SU-DHL-6 (cell line): ENCODE data around the gene SLC13A5.
"Not testable (repeated sequence)": the region's sequence is repeated elsewhere in the genome, so short reads cannot be mapped to it uniquely, and the experiment has no call there.

Experiments
- H2AFZ ChIP-seq: fragments of 200-600 bp; sonication (generic); 2 replicates; pipeline ENCODE4 v1.6.1; 2014; ENCODE audit warnings: low read depth, mild to moderate bottlenecking, moderate library complexity, mixed read lengths, antibody characterized with exemption, low read length; ENCODE audit not compliant: severe bottlenecking
- H3F3A ChIP-seq: fragments of 200-600 bp; shearing (Covaris generic); 2 replicates; pipeline ENCODE4 v1.6.0; 2016; ENCODE audit warnings: antibody characterized with exemption, mild to moderate bottlenecking; ENCODE audit not compliant: insufficient read depth
- H3K27ac ChIP-seq: fragments of 200-600 bp; sonication (generic); 2 replicates; pipeline ENCODE4 v1.5.1; 2016; ENCODE audit warnings: low read depth, mild to moderate bottlenecking, low read length, moderate library complexity, mixed read lengths
- H3K27me3 ChIP-seq: fragments of 200-600 bp; sonication (generic), shearing (Covaris generic); 2 replicates; pipeline ENCODE4 v1.6.0; 2014; ENCODE audit warnings: mild to moderate bottlenecking, low read length
- H3K36me3 ChIP-seq: fragments of 200-600 bp; sonication (generic); 2 replicates; pipeline ENCODE4 v1.6.1; 2014; ENCODE audit warnings: mild to moderate bottlenecking, low read length, mixed read lengths
- H3K4me2 ChIP-seq: fragments of 300-600, 200-600 bp; shearing (Covaris generic), sonication (generic); 2 replicates; pipeline ENCODE4 v1.6.0; 2014; ENCODE audit warnings: low read length, low read depth, mild to moderate bottlenecking; ENCODE audit not compliant: poor library complexity, severe bottlenecking
- H3K4me3 ChIP-seq: fragments of 200-600 bp; sonication (generic); 2 replicates; pipeline ENCODE4 v1.5.1; 2014; ENCODE audit warnings: antibody characterized with exemption, low read length, mild to moderate bottlenecking, mixed read lengths; ENCODE audit not compliant: insufficient read depth, poor library complexity, severe bottlenecking
- H3K79me2 ChIP-seq: fragments of 200-600 bp; sonication (generic); 2 replicates; pipeline ENCODE4 v1.6.1; 2014; ENCODE audit warnings: mild to moderate bottlenecking, low read length, moderate library complexity; ENCODE audit not compliant: insufficient read depth
- H3K9ac ChIP-seq: fragments of 200-600 bp; sonication (generic); 2 replicates; pipeline ENCODE4 v1.7.0; 2014; ENCODE audit warnings: mild to moderate bottlenecking, low read length
- H3K9me2 ChIP-seq: fragments of 200-600 bp; sonication (generic); replicated peaks from 2 replicates; pipeline ENCODE4 v1.6.1; 2014; ENCODE audit warnings: low read length; ENCODE audit not compliant: insufficient read depth
- H3K9me3 ChIP-seq: fragments of 200-600 bp; sonication (generic); 2 replicates; pipeline ENCODE4 v1.6.1; 2014; ENCODE audit warnings: low read length, mixed read lengths; ENCODE audit not compliant: insufficient read depth
- H4K20me1 ChIP-seq: fragments of 200-600 bp; sonication (generic); 2 replicates; pipeline ENCODE4 v1.6.1; 2014; ENCODE audit warnings: low read depth, mild to moderate bottlenecking, antibody characterized with exemption, low read length, moderate library complexity, mixed read lengths
- EZH2phosphoT487 ChIP-seq: fragments of 200-600 bp; sonication (generic), shearing (Covaris generic); conservative IDR thresholded peaks from 2 replicates; pipeline ENCODE4 v1.6.1; 2018; ENCODE audit warnings: mild to moderate bottlenecking, antibody characterized with exemption, low read length, moderate library complexity, mixed read lengths
- TF ChIP-seq, protein P1 (sequence below): fragments of 200-600 bp; sonication (generic); IDR thresholded peaks from one replicate; pipeline ENCODE4 v1.5.1; 2017; ENCODE audit warnings: antibody characterized with exemption, mild to moderate bottlenecking, low read length, moderate library complexity; ENCODE audit not compliant: insufficient read depth, poor library complexity, severe bottlenecking

The SLC13A5 gene

DNA sequence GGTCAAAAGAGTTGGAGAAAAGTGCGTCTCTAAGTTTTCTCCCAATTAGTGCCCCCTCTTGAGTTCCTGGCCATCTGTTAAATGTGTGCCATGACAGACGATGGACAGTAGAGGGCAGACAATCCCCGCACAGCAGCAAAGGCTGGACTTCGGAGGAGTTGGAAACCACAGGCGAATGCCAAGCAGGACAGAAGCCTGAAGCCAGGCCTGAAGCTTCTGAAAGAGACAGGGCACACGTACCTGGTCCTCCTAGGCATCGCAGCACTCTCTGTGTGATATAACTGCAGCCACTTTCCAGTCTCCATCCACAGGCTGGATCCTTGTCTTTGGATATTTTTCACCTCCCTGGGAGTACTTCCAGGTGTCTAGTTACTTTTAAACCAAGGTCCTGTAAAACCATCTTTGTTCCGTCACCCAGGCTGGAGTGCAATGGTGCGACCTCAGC is 47.1 kb downstream of the SLC13A5 start:
- Histone ChIP-seq H3K9me2 (no peaks in the 10 kb centered on the region), H3K36me3 (no peaks in the 10 kb centered on the region), H4K20me1 (no peaks in the 10 kb centered on the region), H3K79me2 (no peaks in the 10 kb centered on the region), H3K4me3 (no peak overlapping the region), H3F3A (no peaks in the 10 kb centered on the region), H3K9ac (no peak overlapping the region), H3K27ac (no peak overlapping the region), H3K4me2 (no peak overlapping the region), H3K9me3 (no peaks in the 10 kb centered on the region), H3K27me3 (no peaks in the 10 kb centered on the region), H2AFZ (no peak overlapping the region)
- no peak for TF ChIP-seq EZH2phosphoT487
- TF ChIP-seq, protein P1, sequence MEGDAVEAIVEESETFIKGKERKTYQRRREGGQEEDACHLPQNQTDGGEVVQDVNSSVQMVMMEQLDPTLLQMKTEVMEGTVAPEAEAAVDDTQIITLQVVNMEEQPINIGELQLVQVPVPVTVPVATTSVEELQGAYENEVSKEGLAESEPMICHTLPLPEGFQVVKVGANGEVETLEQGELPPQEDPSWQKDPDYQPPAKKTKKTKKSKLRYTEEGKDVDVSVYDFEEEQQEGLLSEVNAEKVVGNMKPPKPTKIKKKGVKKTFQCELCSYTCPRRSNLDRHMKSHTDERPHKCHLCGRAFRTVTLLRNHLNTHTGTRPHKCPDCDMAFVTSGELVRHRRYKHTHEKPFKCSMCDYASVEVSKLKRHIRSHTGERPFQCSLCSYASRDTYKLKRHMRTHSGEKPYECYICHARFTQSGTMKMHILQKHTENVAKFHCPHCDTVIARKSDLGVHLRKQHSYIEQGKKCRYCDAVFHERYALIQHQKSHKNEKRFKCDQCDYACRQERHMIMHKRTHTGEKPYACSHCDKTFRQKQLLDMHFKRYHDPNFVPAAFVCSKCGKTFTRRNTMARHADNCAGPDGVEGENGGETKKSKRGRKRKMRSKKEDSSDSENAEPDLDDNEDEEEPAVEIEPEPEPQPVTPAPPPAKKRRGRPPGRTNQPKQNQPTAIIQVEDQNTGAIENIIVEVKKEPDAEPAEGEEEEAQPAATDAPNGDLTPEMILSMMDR, result peak; percentile 65

DNA sequence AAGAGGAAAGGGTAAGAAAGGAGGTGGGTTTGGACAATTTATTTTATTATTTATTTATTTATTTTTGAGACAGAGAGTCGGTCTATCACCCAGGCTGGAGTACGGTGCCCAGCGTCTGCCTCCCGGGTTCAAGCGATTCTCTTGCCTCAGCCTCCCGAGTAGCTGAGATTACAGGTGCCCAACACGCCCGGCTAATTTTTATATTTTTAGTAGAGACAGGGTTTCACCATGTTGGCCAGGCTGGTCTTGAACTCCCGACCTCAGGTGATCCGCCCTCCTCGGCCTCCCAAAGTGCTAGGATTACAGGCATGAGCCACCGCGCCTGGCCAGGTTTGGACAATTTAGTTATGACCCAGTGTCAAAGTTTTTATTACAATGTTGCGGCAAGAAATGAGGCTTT is 50.0 kb downstream of the SLC13A5 start:
- not testable (repeated sequence) for H3K36me3 ChIP-seq, H3K9me2 ChIP-seq, H3K4me2 ChIP-seq, H2AFZ ChIP-seq, H3K9me3 ChIP-seq, H3K9ac ChIP-seq, H3K27me3 ChIP-seq, H3K4me3 ChIP-seq, H3F3A ChIP-seq, H4K20me1 ChIP-seq, H3K79me2 ChIP-seq, H3K27ac ChIP-seq

DNA sequence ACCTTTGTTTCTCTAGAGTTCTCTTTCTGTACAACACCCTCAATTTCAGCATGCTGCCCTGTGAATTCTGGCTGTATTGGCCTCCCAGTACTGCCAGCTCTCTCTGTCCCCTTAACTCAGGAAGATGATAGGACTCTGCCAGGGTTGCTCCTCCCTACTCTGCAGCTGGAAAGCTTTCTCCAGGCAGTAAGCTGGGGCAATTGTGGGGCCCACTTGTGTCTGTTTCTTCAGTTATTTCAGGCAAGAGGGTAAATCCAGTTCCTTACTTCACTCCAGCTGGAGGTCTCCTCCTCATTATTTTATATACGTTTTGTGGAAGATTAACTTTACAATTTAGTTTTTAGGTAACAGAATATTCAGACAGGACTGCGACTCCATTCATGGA is 51.7 kb downstream of the SLC13A5 start:
- no peaks in the 10 kb centered on the region for H4K20me1 ChIP-seq
- H3K36me3 ChIP-seq, result no peaks in the 10 kb centered on the region
- no peaks in the 10 kb centered on the region for H3K79me2 ChIP-seq
- no peaks in the 10 kb centered on the region for H3K27me3 ChIP-seq
- no peak overlapping the region for H3K9ac ChIP-seq
- H3K4me3 ChIP-seq, result no peak overlapping the region
- H3K4me2 ChIP-seq, result no peak overlapping the region
- no peaks in the 10 kb centered on the region for H3F3A ChIP-seq
- no peak overlapping the region for H2AFZ ChIP-seq
- no peaks in the 10 kb centered on the region for H3K9me3 ChIP-seq
- no peak overlapping the region for H3K27ac ChIP-seq
- H3K9me2 ChIP-seq, result no peaks in the 10 kb centered on the region
- TF ChIP-seq, protein P1, result no peak
- TF ChIP-seq EZH2phosphoT487, result no peak

DNA sequence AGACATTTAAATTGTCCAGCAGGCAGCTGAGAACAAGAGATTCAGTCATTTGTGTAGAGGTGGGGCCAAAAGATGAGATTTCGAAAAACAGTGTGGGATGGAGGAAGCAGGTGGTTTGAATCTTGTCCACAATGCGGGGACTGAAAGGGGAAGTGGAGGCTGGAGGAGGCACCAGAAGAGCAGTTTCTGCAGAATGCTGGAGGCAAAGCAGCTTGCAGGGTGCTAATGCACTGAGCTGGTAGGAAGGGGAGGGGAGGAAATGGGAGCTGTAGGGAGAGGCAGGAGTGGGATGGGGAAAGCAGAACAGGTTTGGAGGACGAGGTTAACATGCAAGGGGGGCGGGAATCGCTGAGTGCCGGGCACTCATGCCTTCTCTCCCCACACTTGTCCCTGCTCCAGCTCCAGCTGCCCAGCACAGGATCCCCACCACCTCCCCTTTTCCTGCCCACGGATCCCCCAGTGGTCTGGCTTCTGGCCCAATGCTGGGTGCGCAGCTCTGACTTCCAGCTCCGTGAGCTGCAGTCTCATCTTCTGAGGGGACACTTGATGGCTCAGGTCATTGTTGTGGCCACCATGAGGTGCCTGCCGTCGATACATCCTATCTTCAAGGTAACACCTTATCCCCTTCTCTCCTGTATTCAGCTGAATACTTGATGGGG is 52.2 kb downstream of the SLC13A5 start:
- H3K4me3 ChIP-seq, result no peak overlapping the region
- H3K9me2 ChIP-seq, result no peaks in the 10 kb centered on the region
- no peak overlapping the region for H2AFZ ChIP-seq
- H3K36me3 ChIP-seq, result no peaks in the 10 kb centered on the region
- no peaks in the 10 kb centered on the region for H3K79me2 ChIP-seq
- H3K4me2 ChIP-seq, result peak overlapping the region; percentile 25
- no peaks in the 10 kb centered on the region for H3K27me3 ChIP-seq
- no peak for TF ChIP-seq EZH2phosphoT487
- TF ChIP-seq, protein P1, result no peak
- H3K27ac ChIP-seq, result no peak overlapping the region
- no peak overlapping the region for H3K9ac ChIP-seq
- no peaks in the 10 kb centered on the region for H3K9me3 ChIP-seq
- no peaks in the 10 kb centered on the region for H4K20me1 ChIP-seq
- no peaks in the 10 kb centered on the region for H3F3A ChIP-seq
